ENCODE data around the gene SLCO3A1. TPM values are rescaled to one million over a fixed set of nuclear protein-coding genes. Genes with fewer than 3 reads are reported as not detected.

The SLCO3A1 gene
- total and polyA plus RNA-seq, 4 donors, result 9.6 to 60.7 (median 34.4) TPM

DNA sequence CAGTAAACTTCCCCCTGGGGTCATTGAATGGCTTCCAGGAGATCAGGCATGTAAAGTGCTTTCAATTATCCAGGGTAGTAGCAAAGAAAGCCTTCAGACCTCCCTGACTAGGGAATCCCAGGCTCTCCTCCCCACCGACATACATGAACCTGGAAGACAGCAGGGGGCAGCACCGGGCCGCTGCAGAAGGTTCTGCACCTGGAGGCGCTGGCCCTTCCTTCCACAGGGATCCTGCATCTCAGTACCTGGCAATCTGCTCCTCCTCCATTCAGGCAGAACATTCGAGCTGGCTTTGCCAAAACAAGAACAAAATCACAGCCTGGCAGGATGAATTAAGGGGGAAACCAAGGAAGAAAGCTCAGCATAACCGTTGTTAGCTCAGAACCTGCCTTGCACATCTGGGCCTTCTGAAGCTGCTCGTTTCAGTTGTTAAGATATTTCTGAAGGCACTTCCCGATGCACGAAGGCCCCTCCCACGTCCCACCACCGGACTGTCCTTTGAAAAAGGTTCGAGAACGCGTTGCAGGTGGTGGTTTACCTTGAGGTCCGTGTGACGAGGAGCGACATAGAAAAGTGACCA is 237.7 kb downstream of the SLCO3A1 start:
- peaks cover 0 to 2% of the 10 kb centered on the region in 2 donors for H3K36me3 ChIP-seq (ENCODE audit: control insufficient read depth in 1 of 2, insufficient read depth in 2 of 2, low read length in 1 of 2)
- no peaks in the 10 kb centered on the region for H3K4me1 ChIP-seq (ENCODE audit: control insufficient read depth in 1 of 2, insufficient read depth in 2 of 2, low read length in 2 of 2)
- H3K27ac ChIP-seq (ENCODE audit: low read depth in 1 of 2, low read length in 2 of 2), result no peak overlapping the region
- H3K4me3 ChIP-seq (ENCODE audit: low read length in 2 of 2), result no peak overlapping the region
- 80 to 83% methylated on average over 17 of the region's 17 CpGs for WGBS, 2 donors
- ATAC-seq (ENCODE audit: low FRiP score) (no peak), DNase-seq (no peak)
- H3K27me3 ChIP-seq (ENCODE audit: control insufficient read depth in 1 of 2, insufficient read depth in 2 of 2, low read length in 1 of 2), result no peaks in the 10 kb centered on the region
- intact Hi-C loops (cut with DNase I), result no loop called here
- no peaks in the 10 kb centered on the region for H3K9me3 ChIP-seq (ENCODE audit: control insufficient read depth, low read length)

DNA sequence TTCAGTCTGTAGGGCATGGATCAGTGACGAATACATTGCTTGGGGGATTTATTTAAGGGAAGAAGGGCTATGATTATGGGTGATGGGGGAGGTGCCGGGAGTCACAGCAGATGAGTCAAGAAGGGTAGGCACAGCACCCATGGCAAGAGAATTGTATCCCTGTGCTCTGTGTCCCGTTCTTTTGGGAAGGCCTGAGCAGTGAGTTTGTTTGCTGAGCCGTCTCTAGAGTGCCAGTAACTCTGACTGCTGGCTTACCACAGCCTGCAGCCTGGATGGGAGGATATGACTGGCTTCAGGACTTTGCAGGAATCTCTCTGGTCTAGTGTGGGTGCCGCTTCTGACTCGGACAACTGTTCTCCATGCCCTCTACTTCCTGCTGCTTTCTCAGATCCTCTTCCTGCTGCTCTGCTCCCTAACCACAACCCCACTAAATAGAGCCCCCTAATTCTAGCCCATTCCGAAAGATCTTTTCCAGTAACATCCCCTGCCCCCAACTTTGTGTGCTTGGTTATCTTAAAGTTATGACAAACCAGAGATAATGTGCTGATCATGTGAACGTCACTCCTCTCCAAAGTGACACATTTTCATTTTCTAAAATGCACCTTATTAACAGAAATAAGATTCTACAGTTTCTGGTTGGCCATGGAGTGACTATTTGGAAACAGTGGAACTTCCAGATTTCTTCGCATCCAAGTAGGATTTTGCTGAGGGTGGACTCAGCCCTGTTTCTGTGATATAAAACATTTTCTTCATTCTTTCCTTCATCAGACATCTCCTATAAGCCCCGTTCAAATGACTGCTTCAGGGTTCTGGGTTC is 239.0 kb downstream of the SLCO3A1 start:
- WGBS, 2 donors, result 84 to 88% methylated on average over 10 of the region's 10 CpGs
- Histone ChIP-seq H3K4me3 (ENCODE audit: low read length in 2 of 2) (no peak overlapping the region), H3K36me3 (ENCODE audit: control insufficient read depth in 1 of 2, insufficient read depth in 2 of 2, low read length in 1 of 2) (peaks cover 0 to 2% of the 10 kb centered on the region in 2 donors), H3K27ac (ENCODE audit: low read depth in 1 of 2, low read length in 2 of 2) (no peak overlapping the region), H3K4me1 (ENCODE audit: control insufficient read depth in 1 of 2, insufficient read depth in 2 of 2, low read length in 2 of 2) (no peaks in the 10 kb centered on the region), H3K27me3 (ENCODE audit: control insufficient read depth in 1 of 2, insufficient read depth in 2 of 2, low read length in 1 of 2) (no peaks in the 10 kb centered on the region), H3K9me3 (ENCODE audit: control insufficient read depth, low read length) (no peaks in the 10 kb centered on the region)
- DNase-seq, result no peak
- intact Hi-C loops (cut with DNase I), result no loop called here
- no peak for ATAC-seq (ENCODE audit: low FRiP score)

DNA sequence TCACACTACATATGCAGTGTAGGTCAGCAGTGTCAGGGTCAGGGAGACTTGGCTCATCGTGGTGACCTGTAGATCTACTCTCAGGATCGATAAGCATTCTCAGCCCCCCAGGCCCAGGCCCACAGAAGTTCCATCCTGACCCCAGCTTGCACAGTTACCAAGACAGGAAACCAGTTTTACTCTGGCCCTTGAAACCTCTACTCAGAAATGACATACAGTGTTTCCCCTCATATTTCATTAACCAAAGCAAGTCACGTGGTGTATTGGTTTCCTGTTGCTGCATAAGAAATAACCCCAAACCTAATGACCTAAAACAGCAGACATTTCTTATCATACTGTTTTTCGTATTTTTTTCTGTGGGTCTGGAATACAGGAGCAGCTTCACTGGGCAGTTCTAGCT is 242.2 kb downstream of the SLCO3A1 start:
- ATAC-seq (ENCODE audit: low FRiP score) (no peak), DNase-seq (no peak)
- Histone ChIP-seq H3K27ac (ENCODE audit: low read depth in 1 of 2, low read length in 2 of 2) (no peak overlapping the region), H3K27me3 (ENCODE audit: control insufficient read depth in 1 of 2, insufficient read depth in 2 of 2, low read length in 1 of 2) (no peaks in the 10 kb centered on the region), H3K36me3 (ENCODE audit: control insufficient read depth in 1 of 2, insufficient read depth in 2 of 2, low read length in 1 of 2) (peaks cover 0 to 2% of the 10 kb centered on the region in 2 donors), H3K4me3 (ENCODE audit: low read length in 2 of 2) (no peak overlapping the region), H3K4me1 (ENCODE audit: control insufficient read depth in 1 of 2, insufficient read depth in 2 of 2, low read length in 2 of 2) (no peaks in the 10 kb centered on the region), H3K9me3 (ENCODE audit: control insufficient read depth, low read length) (no peaks in the 10 kb centered on the region)
- 78 to 82% methylated on average over 4 of the region's 4 CpGs for WGBS, 2 donors
- intact Hi-C loops (cut with DNase I), result no loop called here

DNA sequence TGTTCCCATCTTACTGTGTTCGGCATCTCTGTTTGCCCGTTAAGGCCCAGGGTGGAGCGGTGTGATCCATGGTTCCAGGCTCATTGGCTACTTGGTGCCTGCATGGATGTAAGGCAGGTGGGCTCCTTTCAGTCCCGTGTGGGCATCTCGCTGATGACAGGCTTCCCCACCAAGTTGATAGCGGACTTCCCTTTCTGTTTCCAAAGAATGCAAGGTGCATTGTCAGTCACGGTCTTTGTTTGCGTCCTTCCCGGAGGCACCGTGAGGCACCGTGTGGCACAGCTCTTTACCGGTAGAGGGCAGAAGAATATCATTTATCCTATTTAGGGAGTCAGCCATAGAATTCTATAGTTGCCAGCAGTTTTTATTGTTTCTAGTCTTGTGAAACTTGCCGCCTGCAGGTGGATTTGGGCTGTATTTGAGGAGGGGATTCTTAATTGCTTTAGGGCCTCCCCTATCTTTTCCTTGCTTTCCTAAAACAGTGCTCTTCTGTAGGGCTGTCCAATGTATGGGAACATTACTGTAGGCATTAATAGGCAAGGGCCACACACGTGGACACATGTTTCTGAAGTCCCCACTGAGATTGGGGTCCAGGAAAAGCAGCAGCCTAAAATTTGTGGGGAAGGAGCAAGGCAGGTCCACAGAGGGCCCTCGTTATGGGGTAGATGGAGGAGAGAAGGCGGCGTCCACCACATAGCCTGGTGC is 244.1 kb downstream of the SLCO3A1 start:
- H3K4me1 ChIP-seq (ENCODE audit: control insufficient read depth in 1 of 2, insufficient read depth in 2 of 2, low read length in 2 of 2), result no peaks in the 10 kb centered on the region
- H3K27me3 ChIP-seq (ENCODE audit: control insufficient read depth in 1 of 2, insufficient read depth in 2 of 2, low read length in 1 of 2), result no peaks in the 10 kb centered on the region
- no peak overlapping the region for H3K27ac ChIP-seq (ENCODE audit: low read depth in 1 of 2, low read length in 2 of 2)
- intact Hi-C loops (cut with DNase I), result no loop called here
- DNase-seq (no peak), ATAC-seq (ENCODE audit: low FRiP score) (peak; percentile 72)
- H3K36me3 ChIP-seq (ENCODE audit: control insufficient read depth in 1 of 2, insufficient read depth in 2 of 2, low read length in 1 of 2), result peaks cover 0 to 2% of the 10 kb centered on the region in 2 donors
- H3K9me3 ChIP-seq (ENCODE audit: control insufficient read depth, low read length), result no peaks in the 10 kb centered on the region
- WGBS, 2 donors, result 46% methylated on average over 17 of the region's 17 CpGs
- H3K4me3 ChIP-seq (ENCODE audit: low read length in 2 of 2), result no peak overlapping the region

DNA sequence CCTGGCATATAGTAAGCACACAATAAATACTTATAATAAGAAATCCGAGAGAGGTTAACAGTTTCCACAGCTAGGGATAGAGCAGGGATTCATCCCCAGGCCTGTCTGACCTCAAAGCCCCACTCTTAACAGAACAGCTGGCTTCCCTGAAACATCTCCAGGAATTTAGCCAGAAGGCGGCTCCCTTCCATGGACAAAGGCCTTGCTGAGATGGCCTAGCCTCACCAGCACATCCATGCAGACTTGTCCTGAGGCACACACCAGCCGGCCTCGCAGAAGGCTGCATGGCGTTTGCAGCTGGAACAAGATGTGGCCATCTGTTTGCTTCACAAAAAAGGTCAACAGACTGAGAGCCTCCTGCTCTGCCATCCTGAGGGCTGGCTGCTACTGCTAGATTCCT is 245.4 kb downstream of the SLCO3A1 start:
- Histone ChIP-seq H3K27ac (ENCODE audit: low read depth in 1 of 2, low read length in 2 of 2) (no peak overlapping the region), H3K4me3 (ENCODE audit: low read length in 2 of 2) (no peak overlapping the region), H3K36me3 (ENCODE audit: control insufficient read depth in 1 of 2, insufficient read depth in 2 of 2, low read length in 1 of 2) (peaks cover 0 to 2% of the 10 kb centered on the region in 2 donors), H3K9me3 (ENCODE audit: control insufficient read depth, low read length) (no peaks in the 10 kb centered on the region), H3K27me3 (ENCODE audit: control insufficient read depth in 1 of 2, insufficient read depth in 2 of 2, low read length in 1 of 2) (no peaks in the 10 kb centered on the region), H3K4me1 (ENCODE audit: control insufficient read depth in 1 of 2, insufficient read depth in 2 of 2, low read length in 2 of 2) (no peaks in the 10 kb centered on the region)
- no peak for DNase-seq
- 85 to 92% methylated on average over 5 of the region's 5 CpGs for WGBS, 2 donors
- intact Hi-C loops (cut with DNase I), result no loop called here
- no peak for ATAC-seq (ENCODE audit: low FRiP score)

DNA sequence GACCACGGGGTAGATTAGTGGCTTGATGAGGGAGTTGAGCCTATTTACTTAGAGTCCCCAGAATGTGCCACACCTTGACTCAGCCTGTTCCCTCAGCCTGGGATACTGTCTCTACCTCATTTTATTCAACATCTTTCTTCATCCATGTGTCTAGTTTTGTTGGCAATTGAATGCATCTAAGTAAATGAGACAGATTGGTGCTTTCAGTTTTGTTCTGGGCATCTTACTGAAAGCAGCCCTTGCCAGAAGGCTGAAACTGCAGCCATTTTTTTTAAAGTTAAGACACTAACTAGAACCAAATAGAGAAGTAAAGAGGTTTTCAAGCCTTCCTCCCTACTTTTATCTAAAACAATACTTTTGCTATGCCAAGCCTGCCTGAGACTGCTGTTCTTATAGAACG is 246.8 kb downstream of the SLCO3A1 start:
- H3K36me3 ChIP-seq (ENCODE audit: control insufficient read depth in 1 of 2, insufficient read depth in 2 of 2, low read length in 1 of 2), result peaks cover 0 to 2% of the 10 kb centered on the region in 2 donors
- no peaks in the 10 kb centered on the region for H3K9me3 ChIP-seq (ENCODE audit: control insufficient read depth, low read length)
- no peak for DNase-seq
- H3K4me3 ChIP-seq (ENCODE audit: low read length in 2 of 2), result no peak overlapping the region
- no peaks in the 10 kb centered on the region for H3K4me1 ChIP-seq (ENCODE audit: control insufficient read depth in 1 of 2, insufficient read depth in 2 of 2, low read length in 2 of 2)
- H3K27me3 ChIP-seq (ENCODE audit: control insufficient read depth in 1 of 2, insufficient read depth in 2 of 2, low read length in 1 of 2), result no peaks in the 10 kb centered on the region
- intact Hi-C loops (cut with DNase I), result no loop called here
- no peak for ATAC-seq (ENCODE audit: low FRiP score)
- no peak overlapping the region for H3K27ac ChIP-seq (ENCODE audit: low read depth in 1 of 2, low read length in 2 of 2)
- 93 to 99% methylated on average over 2 of the region's 2 CpGs for WGBS, 2 donors

DNA sequence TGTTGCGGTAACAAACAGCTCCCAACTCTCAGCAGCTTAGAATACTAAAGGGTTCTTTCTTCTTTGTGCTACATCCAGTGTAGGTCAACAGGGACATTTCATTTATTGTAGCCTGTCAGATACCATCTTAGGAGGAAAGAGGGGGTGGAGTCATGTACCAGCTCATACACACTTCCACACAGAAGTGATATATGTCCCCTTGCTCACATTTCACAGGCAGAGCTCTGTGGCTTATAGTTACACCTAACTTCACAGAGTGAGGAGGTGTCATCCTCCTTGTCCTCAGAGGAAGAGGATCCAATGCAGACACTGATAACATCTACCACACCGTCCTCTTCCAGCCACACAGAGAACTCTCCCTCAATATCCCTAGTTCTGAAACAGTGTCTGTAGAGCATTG is 247.2 kb downstream of the SLCO3A1 start:
- Histone ChIP-seq H3K4me1 (ENCODE audit: control insufficient read depth in 1 of 2, insufficient read depth in 2 of 2, low read length in 2 of 2) (no peaks in the 10 kb centered on the region), H3K27ac (ENCODE audit: low read depth in 1 of 2, low read length in 2 of 2) (no peak overlapping the region), H3K9me3 (ENCODE audit: control insufficient read depth, low read length) (no peaks in the 10 kb centered on the region), H3K36me3 (ENCODE audit: control insufficient read depth in 1 of 2, insufficient read depth in 2 of 2, low read length in 1 of 2) (peaks cover 0 to 5% of the 10 kb centered on the region in 2 donors), H3K4me3 (ENCODE audit: low read length in 2 of 2) (no peak overlapping the region), H3K27me3 (ENCODE audit: control insufficient read depth in 1 of 2, insufficient read depth in 2 of 2, low read length in 1 of 2) (no peaks in the 10 kb centered on the region)
- ATAC-seq (ENCODE audit: low FRiP score), result no peak
- intact Hi-C loops (cut with DNase I), result no loop called here
- no peak for DNase-seq
- 94 to 98% methylated on average over 2 of the region's 2 CpGs for WGBS, 2 donors

DNA sequence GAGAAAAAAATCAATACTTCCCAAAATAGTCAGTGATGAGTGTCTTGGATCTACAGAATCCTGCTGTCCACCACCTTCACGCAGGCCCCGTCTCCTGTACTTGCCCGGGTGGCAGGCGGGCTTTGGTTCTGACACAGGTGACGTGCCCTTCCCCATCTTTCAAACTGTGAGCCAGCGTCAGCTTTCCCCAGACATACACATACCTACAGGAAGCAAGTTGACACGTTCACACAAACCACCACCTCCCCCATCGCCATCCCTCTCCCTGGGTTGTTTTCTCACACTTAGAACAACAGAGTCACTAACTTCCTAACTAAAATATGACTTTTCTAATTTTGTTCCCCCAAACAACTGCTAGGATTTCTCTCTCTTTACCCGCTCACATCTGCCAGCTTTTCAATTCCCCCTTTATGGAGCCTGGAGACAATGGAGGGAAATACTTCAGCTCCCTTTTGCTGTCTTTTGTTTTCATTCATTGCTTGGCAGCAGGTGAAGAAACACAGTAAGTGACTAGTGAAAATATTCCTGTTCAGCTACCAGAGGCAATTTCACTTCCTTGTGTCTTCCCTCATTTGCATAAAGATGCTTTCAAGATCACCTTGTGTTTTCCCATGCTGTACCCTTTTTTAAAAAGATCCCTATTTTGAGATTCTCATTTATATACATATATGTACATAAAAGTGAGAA is 248.3 kb downstream of the SLCO3A1 start:
- H3K27me3 ChIP-seq (ENCODE audit: control insufficient read depth in 1 of 2, insufficient read depth in 2 of 2, low read length in 1 of 2), result no peaks in the 10 kb centered on the region

More for the DNA sequence above, 248.3 kb downstream of the SLCO3A1 start:
- no peaks in the 10 kb centered on the region for H3K9me3 ChIP-seq (ENCODE audit: control insufficient read depth, low read length)
- intact Hi-C loops (cut with DNase I), result no loop called here
- no peak overlapping the region for H3K4me3 ChIP-seq (ENCODE audit: low read length in 2 of 2)
- WGBS, 2 donors, result 87 to 88% methylated on average over 9 of the region's 9 CpGs
- H3K36me3 ChIP-seq (ENCODE audit: control insufficient read depth in 1 of 2, insufficient read depth in 2 of 2, low read length in 1 of 2), result peaks cover 0 to 3% of the 10 kb centered on the region in 2 donors
- H3K27ac ChIP-seq (ENCODE audit: low read depth in 1 of 2, low read length in 2 of 2), result no peak overlapping the region
- DNase-seq (no peak), ATAC-seq (ENCODE audit: low FRiP score) (no peak)
- no peaks in the 10 kb centered on the region for H3K4me1 ChIP-seq (ENCODE audit: control insufficient read depth in 1 of 2, insufficient read depth in 2 of 2, low read length in 2 of 2)

Measured in aorta (tissue), 5 donors.